CD14-positive monocyte (primary cell): ENCODE measurements around the gene MACROD2. TPM values are rescaled to one million over a fixed set of nuclear protein-coding genes. Genes with fewer than 3 reads are reported as not detected.

Experiments used
- DNase-seq, 3 donors: peaks; one replicate each; pipeline ENCODE4 v3.0.0-alpha.2; 2011 to 2022
- H2AFZ ChIP-seq: 2 replicates; pipeline ENCODE4 v1.6.0; 2012; ENCODE audit warnings: mild to moderate bottlenecking, low read depth, low read length, inconsistent platforms; ENCODE audit not compliant: insufficient read depth, poor library complexity, severe bottlenecking
- H3K27ac ChIP-seq, 2 donors: 1 replicate in 1 of 2; 2 replicates in 1 of 2; pipeline ENCODE4 v1.5.1; 2012 to 2013; ENCODE audit warnings: low read length in 2 of 2, control low read depth in 1 of 2, inconsistent platforms in 1 of 2, low read depth in 1 of 2, mild to moderate bottlenecking in 1 of 2
- H3K27me3 ChIP-seq, 2 donors: one replicate each; pipeline versions ENCODE4 v1.6.0 to v1.6.1; 2011 to 2013; ENCODE audit warnings: low read length in 2 of 2; ENCODE audit not compliant: control insufficient read depth in 2 of 2, insufficient read depth in 2 of 2
- H3K36me3 ChIP-seq, 2 donors: replicated peaks in 1 of 2; 1 replicate in 1 of 2; 2 replicates in 1 of 2; pipeline versions ENCODE4 v1.5.1 to v1.6.1; 2012 to 2013; ENCODE audit warnings: low read length in 2 of 2, control low read depth in 1 of 2, inconsistent platforms in 1 of 2, mild to moderate bottlenecking in 1 of 2; ENCODE audit not compliant: insufficient read depth in 2 of 2, control insufficient read depth in 1 of 2
- H3K4me1 ChIP-seq, 2 donors: 1 replicate in 1 of 2; 2 replicates in 1 of 2; pipeline versions ENCODE4 v1.5.1 to v1.6.1; 2012 to 2013; ENCODE audit warnings: low read length in 2 of 2, control low read depth in 1 of 2, inconsistent platforms in 1 of 2, mild to moderate bottlenecking in 1 of 2, moderate library complexity in 1 of 2; ENCODE audit not compliant: insufficient read depth in 2 of 2, control insufficient read depth in 1 of 2
- H3K4me2 ChIP-seq: replicated peaks from 2 replicates; pipeline ENCODE3; 2012; ENCODE audit warnings: low read length, moderate library complexity, mild to moderate bottlenecking; ENCODE audit not compliant: poor library complexity, severe bottlenecking; ENCODE audit errors: extremely low read depth
- H3K4me3 ChIP-seq, 3 experiments: fragments of 200-600 bp in 1 of 3; sonication (generic) in 1 of 3; replicated peaks in 1 of 3; 1 replicate in 2 of 3; 2 replicates in 1 of 3; pipeline ENCODE4 v1.5.1; 2011 to 2013; ENCODE audit warnings: low read length in 3 of 3, mild to moderate bottlenecking in 3 of 3, control low read depth in 2 of 3, low read depth in 2 of 3, inconsistent platforms in 1 of 3, moderate library complexity in 1 of 3
- H3K79me2 ChIP-seq: 2 replicates; pipeline ENCODE4 v1.6.0; 2012; ENCODE audit warnings: mild to moderate bottlenecking, control low read depth, inconsistent platforms, low read length, moderate library complexity; ENCODE audit not compliant: insufficient read depth
- H3K9ac ChIP-seq: 2 replicates; pipeline ENCODE4 v1.6.0; 2017; ENCODE audit warnings: low read length, mild to moderate bottlenecking; ENCODE audit not compliant: insufficient read depth, poor library complexity, severe bottlenecking
- H3K9me3 ChIP-seq, 2 donors: replicated peaks in 1 of 2; 1 replicate in 1 of 2; 2 replicates in 1 of 2; pipeline versions ENCODE4 v1.5.1 to v1.6.1; 2012 to 2013; ENCODE audit warnings: low read length in 2 of 2, control low read depth in 1 of 2; ENCODE audit not compliant: control insufficient read depth in 1 of 2, insufficient read depth in 1 of 2
- H4K20me1 ChIP-seq: 2 replicates; pipeline ENCODE4 v1.6.0; 2012; ENCODE audit warnings: mild to moderate bottlenecking, low read length, control low read depth, moderate library complexity; ENCODE audit not compliant: insufficient read depth
- H3K27ac Mint-ChIP-seq, 7 donors: one replicate each; pipeline ENCODE4 v1.8.0; 2020; ENCODE audit warnings: mild to moderate bottlenecking in 7 of 7, mixed read lengths in 7 of 7, moderate library complexity in 6 of 7, inconsistent platforms in 2 of 7
- H3K27me3 Mint-ChIP-seq, 3 donors: one replicate each; pipeline ENCODE4 v1.8.0; 2021 to 2022; ENCODE audit warnings: low read depth in 3 of 3, mild to moderate bottlenecking in 3 of 3, mixed read lengths in 3 of 3, moderate library complexity in 3 of 3, inconsistent platforms in 1 of 3
- H3K36me3 Mint-ChIP-seq, 2 donors: one replicate each; pipeline ENCODE4 v1.8.0; 2020; ENCODE audit warnings: mixed read lengths in 2 of 2, inconsistent platforms in 1 of 2, mild to moderate bottlenecking in 1 of 2
- H3K4me1 Mint-ChIP-seq: one replicate; pipeline ENCODE4 v1.8.0; 2020; ENCODE audit warnings: mild to moderate bottlenecking, mixed read lengths
- H3K4me3 Mint-ChIP-seq, 2 donors: one replicate each; pipeline ENCODE4 v1.8.0; 2020; ENCODE audit warnings: mild to moderate bottlenecking in 2 of 2, mixed read lengths in 2 of 2, moderate library complexity in 1 of 2
- H3K9me3 Mint-ChIP-seq, 7 donors: one replicate each; pipeline ENCODE4 v1.8.0; 2020 to 2022; ENCODE audit warnings: mixed read lengths in 7 of 7, mild to moderate bottlenecking in 6 of 7, moderate library complexity in 6 of 7, inconsistent platforms in 2 of 7
- WGBS: methylation state at CpG from one replicate; pipeline ENCODE4 v1.1.5; 2013; ENCODE audit warnings: missing lambda C conversion rate; ENCODE audit not compliant: insufficient coverage; 5-methylcytosine and 5-hydroxymethylcytosine counted together
- intact Hi-C, 2 donors: fragments of 100-400 bp; cut with micrococcal nuclease; formaldehyde crosslinking; loops; one replicate each; pipeline versions ENCODE4 v1.15.0 to v1.15.1; 2023
- polyA plus RNA-seq, 3 donors: library from polyadenylated mRNA; depleted of rRNA in 1 of 3; unstranded in 2 of 3; stranded (reverse) in 1 of 3; fragments of 300-500 nt in 2 of 3; fragments of >200 nt in 1 of 3; fragmentation: Illumina TruSeq in 2 of 3; gene quantifications; 1 replicate in 2 of 3; 2 replicates in 1 of 3; pipeline ENCODE4 v1.2.3, GENCODE V29; 2012 to 2021
- TF ChIP-seq, protein P1 (sequence below): fragments of 200-600 bp; IDR thresholded peaks from one replicate; pipeline ENCODE4 v1.8.0; 2022; ENCODE audit warnings: antibody characterized with exemption, mild to moderate bottlenecking

MACROD2 gene
- polyA plus RNA-seq, 3 donors = 0.23 TPM; not detected in 2

DNA sequence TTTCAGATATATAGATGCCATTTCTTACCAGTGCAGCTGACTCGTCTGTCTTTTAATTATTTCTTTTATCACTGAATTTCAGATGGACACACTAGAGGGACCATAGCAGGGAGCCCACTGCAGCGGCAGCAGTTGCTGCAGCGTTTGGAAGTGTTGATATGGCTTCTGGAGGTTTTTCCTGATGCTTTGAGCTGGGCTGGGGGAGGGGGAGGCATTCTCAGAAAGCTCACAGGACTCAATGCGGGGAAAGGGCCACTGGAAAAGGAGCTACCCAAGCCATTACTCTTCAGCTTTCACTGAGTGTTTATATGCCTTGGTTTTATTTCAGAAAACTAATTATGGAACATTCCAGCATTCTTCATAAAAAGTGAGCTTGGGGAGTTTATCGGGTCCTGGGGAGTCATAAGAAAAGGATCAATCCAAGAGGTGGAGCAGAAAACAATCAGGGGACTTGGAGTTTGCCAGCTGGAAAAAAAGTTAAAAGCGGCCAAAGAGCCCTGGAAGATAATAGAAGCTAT lies 1082.5 kb downstream of the MACROD2 start:
- Histone ChIP-seq H3K79me2 (no peaks in the 10 kb centered on the region), H3K9me3 (peaks cover 0 to 3% of the 10 kb centered on the region in 2 donors), H3K27me3 (no peaks in the 10 kb centered on the region), H3K36me3 (no peaks in the 10 kb centered on the region), H2AFZ (no peak overlapping the region), H3K4me3 (no peak overlapping the region), H3K4me1 (no peaks in the 10 kb centered on the region), H3K9ac (no peak overlapping the region), H4K20me1 (no peaks in the 10 kb centered on the region), H3K4me2 (no peak overlapping the region), H3K27ac (no peak overlapping the region)
- TF ChIP-seq, protein P1, sequence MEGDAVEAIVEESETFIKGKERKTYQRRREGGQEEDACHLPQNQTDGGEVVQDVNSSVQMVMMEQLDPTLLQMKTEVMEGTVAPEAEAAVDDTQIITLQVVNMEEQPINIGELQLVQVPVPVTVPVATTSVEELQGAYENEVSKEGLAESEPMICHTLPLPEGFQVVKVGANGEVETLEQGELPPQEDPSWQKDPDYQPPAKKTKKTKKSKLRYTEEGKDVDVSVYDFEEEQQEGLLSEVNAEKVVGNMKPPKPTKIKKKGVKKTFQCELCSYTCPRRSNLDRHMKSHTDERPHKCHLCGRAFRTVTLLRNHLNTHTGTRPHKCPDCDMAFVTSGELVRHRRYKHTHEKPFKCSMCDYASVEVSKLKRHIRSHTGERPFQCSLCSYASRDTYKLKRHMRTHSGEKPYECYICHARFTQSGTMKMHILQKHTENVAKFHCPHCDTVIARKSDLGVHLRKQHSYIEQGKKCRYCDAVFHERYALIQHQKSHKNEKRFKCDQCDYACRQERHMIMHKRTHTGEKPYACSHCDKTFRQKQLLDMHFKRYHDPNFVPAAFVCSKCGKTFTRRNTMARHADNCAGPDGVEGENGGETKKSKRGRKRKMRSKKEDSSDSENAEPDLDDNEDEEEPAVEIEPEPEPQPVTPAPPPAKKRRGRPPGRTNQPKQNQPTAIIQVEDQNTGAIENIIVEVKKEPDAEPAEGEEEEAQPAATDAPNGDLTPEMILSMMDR = no peak
- Mint-ChIP-seq H3K27me3 (peaks cover 0 to 3% (median 1%) of the 10 kb centered on the region in 3 donors), H3K4me3 (no peak overlapping the region), H3K9me3 (peaks cover 0 to 9% (median 2%) of the 10 kb centered on the region in 7 donors), H3K36me3 (no peaks in the 10 kb centered on the region), H3K27ac (no peak overlapping the region), H3K4me1 (no peaks in the 10 kb centered on the region)
- no CpG with 5 or more reads among the region's 6 CpGs for WGBS
- intact Hi-C loops = no loop called here
- no peak for DNase-seq

DNA sequence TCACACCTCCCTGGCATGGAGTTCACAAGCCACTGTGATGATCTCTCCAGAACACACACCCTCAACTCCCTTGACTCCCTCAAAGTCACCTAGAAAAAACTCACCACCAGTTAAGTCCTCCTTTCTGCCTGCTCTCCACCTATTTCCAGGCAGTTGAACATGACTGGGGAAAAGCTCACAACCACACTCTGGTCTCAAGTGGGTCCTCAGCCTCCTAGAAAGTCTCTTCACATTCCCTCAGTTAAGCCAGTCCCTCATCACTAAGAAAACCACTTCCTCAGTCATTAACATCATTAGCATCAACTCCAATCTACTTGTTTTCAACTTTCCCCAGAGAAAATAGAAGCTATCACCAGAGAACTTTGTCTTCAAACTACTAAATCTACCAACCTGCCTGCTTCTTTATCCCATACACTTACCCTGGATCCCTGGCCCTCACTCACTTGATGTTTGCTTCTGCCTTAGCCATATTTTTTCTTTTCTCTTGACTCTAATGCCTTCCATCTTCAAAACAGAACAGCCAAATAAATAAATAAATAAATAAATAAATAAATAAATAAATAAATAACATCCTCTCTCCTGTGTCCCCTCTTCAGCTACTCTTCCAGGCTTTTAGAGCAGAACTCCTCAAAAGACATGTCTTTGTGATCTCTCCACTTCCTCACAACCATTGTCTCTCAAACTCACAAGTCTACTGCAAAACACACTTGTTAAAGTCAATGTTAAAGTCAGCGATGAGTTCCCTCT lies 1084.5 kb downstream of the MACROD2 start:
- Histone ChIP-seq H4K20me1 (no peaks in the 10 kb centered on the region), H2AFZ (no peak overlapping the region), H3K27me3 (no peaks in the 10 kb centered on the region), H3K4me2 (no peak overlapping the region), H3K36me3 (no peaks in the 10 kb centered on the region), H3K9ac (no peak overlapping the region), H3K79me2 (no peaks in the 10 kb centered on the region), H3K27ac (no peak overlapping the region), H3K4me3 (no peak overlapping the region), H3K9me3 (no peaks in the 10 kb centered on the region), H3K4me1 (no peaks in the 10 kb centered on the region)
- H3K9me3 Mint-ChIP-seq = peaks cover 0 to 7% (median 2%) of the 10 kb centered on the region in 7 donors
- no peaks in the 10 kb centered on the region for H3K36me3 Mint-ChIP-seq
- H3K4me3 Mint-ChIP-seq = no peak overlapping the region
- peaks cover 0 to 3% (median 1%) of the 10 kb centered on the region in 3 donors for H3K27me3 Mint-ChIP-seq
- TF ChIP-seq, protein P1 = no peak
- no peak overlapping the region for H3K27ac Mint-ChIP-seq
- intact Hi-C loops = no loop called here
- no peaks in the 10 kb centered on the region for H3K4me1 Mint-ChIP-seq
- no peak for DNase-seq
- 100% methylated on average over 1 of the region's 1 CpG for WGBS
